Fibroblast of mammary gland (primary cell): ENCODE data around the gene NTF3.

Experiments
- DNase-seq: peaks from one replicate; pipeline ENCODE4 v3.0.0-alpha.2; 2010; ENCODE audit warnings: low read depth
- H3K4me3 ChIP-seq: 2 replicates; pipeline ENCODE4 v1.5.1; 2011; ENCODE audit warnings: low read depth, mild to moderate bottlenecking, low read length, moderate library complexity; ENCODE audit not compliant: control insufficient read depth
- TF ChIP-seq, protein P1 (sequence below): conservative IDR thresholded peaks from 2 replicates; pipeline ENCODE4 v1.5.1; 2011; ENCODE audit warnings: low read depth, low read length, inconsistent platforms; ENCODE audit not compliant: control insufficient read depth, insufficient read depth

The NTF3 gene

DNA sequence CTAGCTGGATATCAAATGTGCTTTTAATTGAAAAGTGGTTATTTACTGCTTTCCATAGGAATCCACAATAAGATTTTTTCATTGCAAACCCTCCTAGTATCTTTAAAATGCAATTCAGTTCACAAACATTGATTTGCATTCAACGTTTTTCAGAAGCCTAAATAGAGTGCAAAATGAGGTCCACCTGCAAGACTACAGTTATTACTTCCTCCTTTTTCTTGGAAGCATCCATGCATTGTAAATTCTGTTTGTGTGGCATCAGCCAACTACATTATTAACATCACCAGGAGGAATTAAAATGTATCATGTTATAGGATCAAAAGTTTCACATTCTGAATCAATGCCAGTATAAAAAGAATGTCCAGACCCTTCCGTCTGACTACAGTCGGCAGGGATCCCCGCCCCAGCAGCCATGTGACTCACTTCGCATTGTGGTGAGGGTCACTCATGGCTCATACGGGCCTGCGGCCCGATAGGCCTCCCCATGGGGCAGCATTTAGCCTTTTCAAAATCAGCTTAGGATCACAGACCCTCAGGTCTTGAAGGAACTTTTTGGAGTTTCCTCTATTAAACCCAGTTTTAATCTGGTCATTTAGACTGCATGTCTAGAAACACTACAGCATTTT lies 46.3 kb downstream of the NTF3 start:
- TF ChIP-seq, protein P1, sequence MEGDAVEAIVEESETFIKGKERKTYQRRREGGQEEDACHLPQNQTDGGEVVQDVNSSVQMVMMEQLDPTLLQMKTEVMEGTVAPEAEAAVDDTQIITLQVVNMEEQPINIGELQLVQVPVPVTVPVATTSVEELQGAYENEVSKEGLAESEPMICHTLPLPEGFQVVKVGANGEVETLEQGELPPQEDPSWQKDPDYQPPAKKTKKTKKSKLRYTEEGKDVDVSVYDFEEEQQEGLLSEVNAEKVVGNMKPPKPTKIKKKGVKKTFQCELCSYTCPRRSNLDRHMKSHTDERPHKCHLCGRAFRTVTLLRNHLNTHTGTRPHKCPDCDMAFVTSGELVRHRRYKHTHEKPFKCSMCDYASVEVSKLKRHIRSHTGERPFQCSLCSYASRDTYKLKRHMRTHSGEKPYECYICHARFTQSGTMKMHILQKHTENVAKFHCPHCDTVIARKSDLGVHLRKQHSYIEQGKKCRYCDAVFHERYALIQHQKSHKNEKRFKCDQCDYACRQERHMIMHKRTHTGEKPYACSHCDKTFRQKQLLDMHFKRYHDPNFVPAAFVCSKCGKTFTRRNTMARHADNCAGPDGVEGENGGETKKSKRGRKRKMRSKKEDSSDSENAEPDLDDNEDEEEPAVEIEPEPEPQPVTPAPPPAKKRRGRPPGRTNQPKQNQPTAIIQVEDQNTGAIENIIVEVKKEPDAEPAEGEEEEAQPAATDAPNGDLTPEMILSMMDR: no peak
- no peak for DNase-seq

DNA sequence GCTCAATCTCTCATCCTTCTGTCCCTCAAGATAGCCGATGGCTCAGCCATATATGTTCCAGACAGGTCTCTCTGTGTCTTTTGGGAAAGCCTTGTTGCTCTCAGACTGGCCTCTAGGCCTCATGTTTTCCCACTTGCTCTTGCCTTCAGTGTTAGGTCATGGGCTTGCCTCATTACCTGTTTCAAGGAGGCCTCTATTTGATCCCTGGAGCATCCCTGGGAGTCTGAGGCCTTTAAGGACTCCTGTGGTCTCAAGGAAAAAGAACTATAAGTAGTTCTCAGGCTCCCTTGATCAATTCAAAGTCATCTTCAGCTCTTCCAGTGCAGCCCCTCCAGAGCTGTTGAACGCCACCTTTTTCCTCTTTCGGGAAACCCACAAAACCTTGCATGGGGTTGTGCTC lies 47.9 kb downstream of the NTF3 start:
- TF ChIP-seq, protein P1: no peak
- H3K4me3 ChIP-seq: no peak overlapping the region
- DNase-seq: no peak

More for the DNA sequence above, 46.3 kb downstream of the NTF3 start:
- no peak overlapping the region for H3K4me3 ChIP-seq

DNA sequence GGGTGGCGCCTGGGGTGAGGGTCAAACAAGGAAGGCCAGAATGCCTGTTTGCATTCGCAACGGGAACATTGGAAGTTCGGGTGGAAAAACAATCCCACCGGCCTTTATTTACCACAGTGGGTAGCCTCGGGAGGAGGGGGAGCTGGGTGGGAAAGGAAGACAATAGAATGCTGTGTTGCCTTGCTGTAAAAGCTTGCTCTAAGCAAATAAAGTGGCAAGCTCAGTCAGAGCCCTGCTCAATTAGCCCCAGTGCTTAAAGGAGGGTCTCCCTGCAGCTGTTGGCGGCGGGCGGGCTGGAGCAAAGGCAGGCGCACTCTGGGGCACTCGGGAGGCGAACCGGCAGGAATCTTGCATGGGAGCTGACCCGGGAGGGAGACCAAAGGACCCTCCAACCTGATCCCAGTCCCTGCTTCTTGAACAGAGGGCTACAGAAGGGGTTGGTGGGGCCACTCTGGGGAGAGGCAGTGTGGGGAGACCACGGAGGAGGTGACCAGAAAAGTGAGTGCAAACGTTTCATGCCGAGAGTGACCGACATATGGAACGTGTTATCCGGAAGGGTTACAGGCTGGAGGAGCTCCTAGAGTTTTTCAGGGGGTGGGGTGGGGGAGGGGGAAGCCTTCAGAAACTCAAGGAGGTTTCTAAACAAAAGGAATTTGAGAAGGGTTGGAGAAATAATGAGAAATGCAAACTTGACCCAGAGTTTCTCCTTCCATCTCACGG lies 48.5 kb downstream of the NTF3 start:
- TF ChIP-seq, protein P1: no peak
- DNase-seq: no peak
- no peak overlapping the region for H3K4me3 ChIP-seq

DNA sequence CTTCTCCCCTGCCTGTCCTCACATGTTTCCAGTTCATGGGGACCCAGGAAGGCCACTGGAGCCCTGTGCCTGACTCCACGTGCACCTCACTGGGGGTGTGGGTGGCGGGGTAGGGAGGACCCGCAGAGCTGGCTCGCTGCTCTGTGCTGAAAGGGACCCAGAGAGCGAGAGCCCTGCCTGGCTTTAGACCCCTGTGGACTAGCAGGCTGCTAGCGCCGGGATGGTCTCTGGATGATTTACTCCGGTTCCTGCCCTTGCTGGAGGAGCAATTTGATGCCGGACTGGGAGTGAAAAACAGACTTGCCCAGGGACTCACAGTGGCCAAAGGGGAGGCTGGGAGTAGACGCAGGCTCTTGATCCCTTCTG lies 49.0 kb downstream of the NTF3 start:
- DNase-seq: no peak
- no peak overlapping the region for H3K4me3 ChIP-seq
- TF ChIP-seq, protein P1: no peak

DNA sequence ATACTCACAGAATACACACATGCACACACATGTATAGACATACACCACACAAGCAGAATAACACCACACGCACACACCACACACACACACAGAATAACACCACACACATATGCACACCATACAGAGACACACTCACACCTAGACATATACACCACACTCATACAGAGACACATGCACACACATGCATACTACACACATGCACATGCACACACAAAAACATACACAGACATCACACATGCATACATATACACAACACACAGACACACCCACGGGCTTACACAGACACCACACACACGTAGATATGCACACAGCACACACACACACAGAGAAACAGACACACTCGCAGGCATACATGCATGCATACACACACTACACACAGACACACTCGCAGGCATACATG lies 49.7 kb downstream of the NTF3 start:
- H3K4me3 ChIP-seq: no peak overlapping the region
- TF ChIP-seq, protein P1: no peak
- DNase-seq: no peak

DNA sequence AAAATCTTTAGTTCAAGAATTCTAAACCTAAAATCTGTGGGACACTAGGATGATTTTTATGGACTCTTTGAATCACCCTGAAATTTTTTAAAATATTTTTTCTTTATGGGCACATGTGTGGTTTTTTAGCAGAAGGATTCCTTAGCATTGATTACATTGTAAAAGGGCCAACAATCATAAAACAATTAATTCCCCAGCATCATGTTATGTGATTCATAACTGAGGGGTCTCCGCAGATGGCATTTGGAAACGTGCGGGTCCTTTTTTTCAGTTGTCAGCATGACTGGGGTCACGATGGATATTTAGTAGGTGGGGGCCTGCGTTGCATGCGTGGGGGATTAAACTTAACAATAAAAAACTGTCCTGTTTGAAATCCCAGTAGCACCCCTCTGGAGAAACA lies 52.5 kb downstream of the NTF3 start:
- TF ChIP-seq, protein P1: no peak
- DNase-seq: no peak
- no peak overlapping the region for H3K4me3 ChIP-seq
